ENCODE results near the gene HSP90AB1. TPM values are rescaled to one million over a fixed set of nuclear protein-coding genes. Genes with fewer than 3 reads are reported as not detected.

Gene HSP90AB1
- total and polyA plus RNA-seq, 2 of the 8 experiments (the other 6 are each of a cell fraction or from before 2014, with no cell fraction given), result 1,564 to 2,297 TPM

GRCh38 chr6:44217332-44218143 is 29.4 kb upstream of the HSP90AB1 start:
- no peak overlapping the region for H3K14ac ChIP-seq (ENCODE audit: insufficient read length)
- H3K36me3 ChIP-seq (ENCODE audit: control insufficient read depth in 2 of 4, insufficient read depth in 4 of 4, low read length in 3 of 4), result no peaks in the 10 kb centered on the region
- peak overlapping the region; percentile 95 for H4K91ac ChIP-seq (replicated peaks; ENCODE audit: insufficient read length, low read length)
- FAIRE-seq (no peak), DNase-seq (ENCODE audit: low read depth in 1 of 2, low spot score in 2 of 2) (peak in 1 of 2 experiments; percentile 71)
- no peaks in the 10 kb centered on the region for H3K27me3 ChIP-seq (replicated peaks in 1 of 4; ENCODE audit: control insufficient read depth in 3 of 4, extremely low read depth in 1 of 4, insufficient read depth in 3 of 4, low read length in 3 of 4)
- H2BK5ac ChIP-seq (ENCODE audit: low read depth, low read length), result peak overlapping the region; percentile 82; the same call in 1 of the 2 replicates
- H2BK20ac ChIP-seq (ENCODE audit: low read length), result peak overlapping the region; percentile 94
- peak overlapping the region; percentile 82 for H2BK15ac ChIP-seq (ENCODE audit: low read length)
- peak overlapping the region in 2 of 4 experiments; percentile 12 to 32; a peak in 3 of 7 replicates for H3K9ac ChIP-seq (replicated peaks in 1 of 4; ENCODE audit: extremely low read depth in 1 of 4, low read depth in 3 of 4, low read length in 3 of 4)
- no peak overlapping the region for H3K56ac ChIP-seq (replicated peaks; ENCODE audit: insufficient read length, low read depth, low read length)
- peak overlapping the region; percentile 14 for H4K5ac ChIP-seq (ENCODE audit: insufficient read length, low read depth, low read length)
- peak overlapping the region; percentile 92 for H2BK12ac ChIP-seq (ENCODE audit: low read depth, low read length)
- no peaks in the 10 kb centered on the region; the same call in 1 of the 2 replicates for H3K23me2 ChIP-seq (ENCODE audit: low read depth, low read length)
- CTCF ChIA-PET (ENCODE audit: partially characterized antibody), result interaction anchor here (0.6 to 2.3 kb wide), 6 partner anchors 17 to 83 kb away, joined by 3 to 18 read pairs (median 6); partner anchors contain the start of gene HSP90AB1
- peak overlapping the region; percentile 93; the same call in 1 of the 2 replicates for H2AK5ac ChIP-seq (ENCODE audit: low read depth, low read length)
- no peak overlapping the region for H3K23ac ChIP-seq (ENCODE audit: insufficient read length)
- H3K4me1 ChIP-seq (replicated peaks in 1 of 4; ENCODE audit: control insufficient read depth in 3 of 4, insufficient read depth in 4 of 4, low read length in 3 of 4), result peaks cover 22 to 43% (median 26%) of the 10 kb centered on the region in 4 experiments
- POLR2A ChIA-PET (ENCODE audit: partially characterized antibody), result interaction anchor here (0.6 to 21.0 kb wide), 15 partner anchors 12 to 48 kb away, joined by 3 to 477 read pairs (median 6); partner anchors contain the start of gene HSP90AB1
- H2AFZ ChIP-seq (ENCODE audit: low read length), result no peak overlapping the region
- H3K79me2 ChIP-seq (ENCODE audit: control insufficient read depth in 1 of 2, insufficient read depth in 2 of 2, low read length in 2 of 2), result no peaks in the 10 kb centered on the region
- TF ChIP-seq, protein P1, sequence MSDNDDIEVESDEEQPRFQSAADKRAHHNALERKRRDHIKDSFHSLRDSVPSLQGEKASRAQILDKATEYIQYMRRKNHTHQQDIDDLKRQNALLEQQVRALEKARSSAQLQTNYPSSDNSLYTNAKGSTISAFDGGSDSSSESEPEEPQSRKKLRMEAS (IDR thresholded peaks at IDR 0.05), result peak; percentile 92
- TF ChIP-seq MAFK (IDR thresholded peaks at IDR 0.05; ENCODE audit: low read depth, low read length) (no peak), HDAC6 (IDR thresholded peaks at IDR 0.05; ENCODE audit: low read depth, low read length) (no peak), POU5F1 (IDR thresholded peaks at IDR 0.05; ENCODE audit: low read depth, low read length) (no peak), SIRT6 (IDR thresholded peaks at IDR 0.05; ENCODE audit: low read length) (no peak), ASH2L (IDR thresholded peaks at IDR 0.05; ENCODE audit: low read length) (peak; percentile 25), POLR2A (IDR thresholded peaks at IDR 0.05; ENCODE audit: control extremely low read depth in 1 of 2, low read depth in 2 of 2, low read length in 2 of 2) (0 out of 3 replicates have a peak, but pooled peaks of 1 of the 2 experiments have one; percentile 7), JUND (IDR thresholded peaks at IDR 0.05; ENCODE audit: low read length) (no peak), BCL11A (IDR thresholded peaks at IDR 0.05; ENCODE audit: low read depth in 2 of 2, low read length in 2 of 2) (no peak), EGR1 (IDR thresholded peaks at IDR 0.05; ENCODE audit: borderline replicate concordance, low read depth, low read length) (no peak)
- TF ChIP-seq, protein P2, sequence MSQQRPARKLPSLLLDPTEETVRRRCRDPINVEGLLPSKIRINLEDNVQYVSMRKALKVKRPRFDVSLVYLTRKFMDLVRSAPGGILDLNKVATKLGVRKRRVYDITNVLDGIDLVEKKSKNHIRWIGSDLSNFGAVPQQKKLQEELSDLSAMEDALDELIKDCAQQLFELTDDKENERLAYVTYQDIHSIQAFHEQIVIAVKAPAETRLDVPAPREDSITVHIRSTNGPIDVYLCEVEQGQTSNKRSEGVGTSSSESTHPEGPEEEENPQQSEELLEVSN (IDR thresholded peaks at IDR 0.05), result peak; percentile 96
- H3K4me3 ChIP-seq (ENCODE audit: extremely low read depth in 1 of 4, insufficient read depth in 2 of 4, low read depth in 3 of 4, low read length in 4 of 4), result peak overlapping the region in 2 of 4 experiments; percentile 5 to 58; a peak in 4 of 8 replicates
- peak overlapping the region; percentile 35 for H2BK120ac ChIP-seq (replicated peaks; ENCODE audit: low read depth, low read length)
- H3K9me3 ChIP-seq (ENCODE audit: insufficient read depth in 2 of 2, low read depth in 1 of 2, low read length in 1 of 2), result no peaks in the 10 kb centered on the region
- 40% methylated on average over 16 of the region's 16 CpGs; no CpG with 5 or more reads in 1 of the 2 experiments for WGBS, 2 experiments (ENCODE audit: extremely low coverage in 1 of 2, insufficient coverage in 1 of 2, insufficient read length in 1 of 2, insufficient replicate concordance in 2 of 2, low coverage in 1 of 2, low lambda C conversion rate in 2 of 2, missing lambda C conversion rate in 1 of 2)
- peak overlapping the region; percentile 75 to 80 for H3K4me2 ChIP-seq (ENCODE audit: insufficient read depth in 1 of 2, low read depth in 2 of 2, low read length in 2 of 2)
- H3K79me1 ChIP-seq (ENCODE audit: low read depth, low read length), result no peaks in the 10 kb centered on the region; the same call in 1 of the 2 replicates
- peak overlapping the region; percentile 82 for H3K18ac ChIP-seq (ENCODE audit: extremely low read depth, low read length)
- H3K27ac ChIP-seq (ENCODE audit: low read depth, low read length), result peak overlapping the region; percentile 13; the same call in 1 of the 2 replicates
- H4K8ac ChIP-seq (ENCODE audit: extremely low read depth, insufficient read depth, low read length), result no peak overlapping the region
- H3K4ac ChIP-seq (replicated peaks; ENCODE audit: insufficient read length, low read depth, low read length), result peak overlapping the region; percentile 55
- no peaks in the 10 kb centered on the region for H4K20me1 ChIP-seq (replicated peaks in 1 of 2; ENCODE audit: control insufficient read depth in 1 of 2, insufficient read depth in 2 of 2, low read length in 2 of 2)
